SU-DHL-6 (cell line): ENCODE results near the gene LRRC75B.

ENCODE experiments used
- EZH2phosphoT487 ChIP-seq: fragments of 200-600 bp; sonication (generic), shearing (Covaris generic); conservative IDR thresholded peaks from 2 replicates; pipeline ENCODE4 v1.6.1; 2018; ENCODE audit warnings: mild to moderate bottlenecking, antibody characterized with exemption, low read length, moderate library complexity, mixed read lengths
- TF ChIP-seq, protein P1 (sequence below): fragments of 200-600 bp; sonication (generic); IDR thresholded peaks from one replicate; pipeline ENCODE4 v1.5.1; 2017; ENCODE audit warnings: antibody characterized with exemption, mild to moderate bottlenecking, low read length, moderate library complexity; ENCODE audit not compliant: insufficient read depth, poor library complexity, severe bottlenecking

GRCh38 chr22:24536089-24536488 is 56.8 kb downstream of the LRRC75B start:
- TF ChIP-seq, protein P1, sequence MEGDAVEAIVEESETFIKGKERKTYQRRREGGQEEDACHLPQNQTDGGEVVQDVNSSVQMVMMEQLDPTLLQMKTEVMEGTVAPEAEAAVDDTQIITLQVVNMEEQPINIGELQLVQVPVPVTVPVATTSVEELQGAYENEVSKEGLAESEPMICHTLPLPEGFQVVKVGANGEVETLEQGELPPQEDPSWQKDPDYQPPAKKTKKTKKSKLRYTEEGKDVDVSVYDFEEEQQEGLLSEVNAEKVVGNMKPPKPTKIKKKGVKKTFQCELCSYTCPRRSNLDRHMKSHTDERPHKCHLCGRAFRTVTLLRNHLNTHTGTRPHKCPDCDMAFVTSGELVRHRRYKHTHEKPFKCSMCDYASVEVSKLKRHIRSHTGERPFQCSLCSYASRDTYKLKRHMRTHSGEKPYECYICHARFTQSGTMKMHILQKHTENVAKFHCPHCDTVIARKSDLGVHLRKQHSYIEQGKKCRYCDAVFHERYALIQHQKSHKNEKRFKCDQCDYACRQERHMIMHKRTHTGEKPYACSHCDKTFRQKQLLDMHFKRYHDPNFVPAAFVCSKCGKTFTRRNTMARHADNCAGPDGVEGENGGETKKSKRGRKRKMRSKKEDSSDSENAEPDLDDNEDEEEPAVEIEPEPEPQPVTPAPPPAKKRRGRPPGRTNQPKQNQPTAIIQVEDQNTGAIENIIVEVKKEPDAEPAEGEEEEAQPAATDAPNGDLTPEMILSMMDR = no peak
- TF ChIP-seq EZH2phosphoT487 = no peak
